Nephron (organoid): ENCODE results near the gene PRMT7.

Experiments used
- H3K27ac Mint-ChIP-seq, 3 experiments: 2 replicates each; pipeline ENCODE4 v1.8.0; 2020; ENCODE audit warnings: mixed read lengths in 3 of 3, mild to moderate bottlenecking in 2 of 3, moderate library complexity in 1 of 3
- H3K27me3 Mint-ChIP-seq: 2 replicates; pipeline ENCODE4 v1.8.0; 2021; ENCODE audit warnings: low read depth, mild to moderate bottlenecking, moderate library complexity, mixed read lengths
- H3K36me3 Mint-ChIP-seq: 2 replicates; pipeline ENCODE4 v1.8.0; 2020; ENCODE audit warnings: low read depth, mixed read lengths
- H3K4me1 Mint-ChIP-seq: 2 replicates; pipeline ENCODE4 v1.8.0; 2020; ENCODE audit warnings: mixed read lengths
- H3K4me3 Mint-ChIP-seq, 3 experiments: 2 replicates each; pipeline ENCODE4 v1.8.0; 2020; ENCODE audit warnings: mild to moderate bottlenecking in 3 of 3, mixed read lengths in 3 of 3, moderate library complexity in 2 of 3
- H3K9me3 Mint-ChIP-seq: 2 replicates; pipeline ENCODE4 v1.8.0; 2020; ENCODE audit warnings: mixed read lengths
- CTCF ChIP-seq, 3 experiments: fragments of 200-600 bp; sonication (generic); IDR thresholded peaks; one replicate each; pipeline ENCODE4 v1.5.0; 2021; ENCODE audit warnings: antibody characterized with exemption in 3 of 3; ENCODE audit not compliant: unreplicated experiment in 3 of 3

The PRMT7 gene

GRCh38 chr16:68368301-68368888, 57.6 kb downstream of the PRMT7 start:
- H3K4me3 Mint-ChIP-seq: no peak overlapping the region
- H3K4me1 Mint-ChIP-seq: peaks cover 10% of the 10 kb centered on the region
- TF ChIP-seq CTCF (IDR thresholded peaks at IDR 0.05; ENCODE audit: unreplicated experiment in 3 of 3): no peak
- no peak overlapping the region for H3K27ac Mint-ChIP-seq
- peaks cover 13% of the 10 kb centered on the region for H3K27me3 Mint-ChIP-seq
- H3K36me3 Mint-ChIP-seq: no peaks in the 10 kb centered on the region
- H3K9me3 Mint-ChIP-seq: no peaks in the 10 kb centered on the region

- Mint-ChIP-seq H3K27ac (no peak overlapping the region), H3K4me3 (no peak overlapping the region), H3K4me1 (peaks cover 5% of the 10 kb centered on the region), H3K36me3 (no peaks in the 10 kb centered on the region), H3K9me3 (no peaks in the 10 kb centered on the region), H3K27me3 (peaks cover 13% of the 10 kb centered on the region)
- TF ChIP-seq CTCF (IDR thresholded peaks at IDR 0.05; ENCODE audit: unreplicated experiment in 3 of 3): no peak
Measured at GRCh38 chr16:68369168-68369567, 58.3 kb downstream of the PRMT7 start.

GRCh38 chr16:68369697-68370580, 59.1 kb downstream of the PRMT7 start:
- no peaks in the 10 kb centered on the region for H3K9me3 Mint-ChIP-seq
- no peak overlapping the region for H3K27ac Mint-ChIP-seq
- TF ChIP-seq CTCF (IDR thresholded peaks at IDR 0.05; ENCODE audit: unreplicated experiment in 3 of 3): no peak
- H3K4me3 Mint-ChIP-seq: no peak overlapping the region
- no peaks in the 10 kb centered on the region for H3K4me1 Mint-ChIP-seq
- H3K36me3 Mint-ChIP-seq: no peaks in the 10 kb centered on the region
- peaks cover 12% of the 10 kb centered on the region for H3K27me3 Mint-ChIP-seq

GRCh38 chr16:68370581-68371275, 59.9 kb downstream of the PRMT7 start:
- Mint-ChIP-seq H3K27me3 (peaks cover 13% of the 10 kb centered on the region), H3K27ac (no peak overlapping the region), H3K36me3 (no peaks in the 10 kb centered on the region), H3K4me1 (no peaks in the 10 kb centered on the region), H3K9me3 (no peaks in the 10 kb centered on the region), H3K4me3 (no peak overlapping the region)
- TF ChIP-seq CTCF (IDR thresholded peaks at IDR 0.05; ENCODE audit: unreplicated experiment in 3 of 3): no peak

- peaks cover 11% of the 10 kb centered on the region for H3K27me3 Mint-ChIP-seq
- no peaks in the 10 kb centered on the region for H3K4me1 Mint-ChIP-seq
- H3K9me3 Mint-ChIP-seq: no peaks in the 10 kb centered on the region
- H3K4me3 Mint-ChIP-seq: no peak overlapping the region
- H3K36me3 Mint-ChIP-seq: no peaks in the 10 kb centered on the region
- no peak for TF ChIP-seq CTCF (IDR thresholded peaks at IDR 0.05; ENCODE audit: unreplicated experiment in 3 of 3)
- no peak overlapping the region for H3K27ac Mint-ChIP-seq
Measured at GRCh38 chr16:68371276-68371651, 60.4 kb downstream of the PRMT7 start.
